WTC11 (cell line): ENCODE data around the gene PLPP3. TPM values are rescaled to one million over a fixed set of nuclear protein-coding genes. Genes with fewer than 3 reads are reported as not detected.

Experiments used
- ATAC-seq: fragments of 200-7000 bp; cut with Tn5 transposase; 2 replicates; pipeline ENCODE4 v1.10.0; 2021; ENCODE audit warnings: mild to moderate bottlenecking, moderate library complexity
- CTCF ChIA-PET: fragments of 300-600 bp; sonication (Branson Sonifier 250); formaldehyde crosslinking; loops from one replicate; lab custom pipeline; 2021; ENCODE audit warnings: antibody characterized with exemption; lab: Charles Lee
- POLR2A ChIA-PET: fragments of 350-600 bp; sonication (Branson Sonifier 250); formaldehyde crosslinking; loops from one replicate; lab custom pipeline; 2021; ENCODE audit warnings: antibody characterized with exemption; lab: Charles Lee
- DNase-seq: peaks from one replicate; pipeline ENCODE4 v3.0.0; 2021; ENCODE audit warnings: low spot score
- H3K27ac Mint-ChIP-seq: 2 replicates; pipeline ENCODE4 v1.8.0; 2021; ENCODE audit warnings: mixed read lengths
- H3K27me3 Mint-ChIP-seq: 2 replicates; pipeline ENCODE4 v1.8.0; 2021; ENCODE audit warnings: low read depth, mild to moderate bottlenecking, moderate library complexity, mixed read lengths
- H3K36me3 Mint-ChIP-seq: 2 replicates; pipeline ENCODE4 v1.8.0; 2021; ENCODE audit warnings: mixed read lengths
- H3K4me1 Mint-ChIP-seq: 2 replicates; pipeline ENCODE4 v1.8.0; 2022; ENCODE audit warnings: mixed read lengths
- H3K4me3 Mint-ChIP-seq: 2 replicates; pipeline ENCODE4 v1.8.0; 2021; ENCODE audit warnings: mild to moderate bottlenecking, moderate library complexity, mixed read lengths
- H3K9me3 Mint-ChIP-seq: 2 replicates; pipeline ENCODE4 v1.8.0; 2021; ENCODE audit warnings: mixed read lengths
- ESRRA ChIP-seq: sonication (generic); formaldehyde crosslinking; IDR thresholded peaks from 2 replicates; pipeline ENCODE4 v1.8.1; 2022; ENCODE audit warnings: mild to moderate bottlenecking, missing genetic modification reagents, borderline replicate concordance
- FOXJ3 ChIP-seq: sonication (generic); formaldehyde crosslinking; IDR thresholded peaks from 2 replicates; pipeline ENCODE4 v1.9.0; 2021; ENCODE audit warnings: missing genetic modification reagents, mild to moderate bottlenecking, borderline replicate concordance
- IRF2 ChIP-seq: sonication (generic); formaldehyde crosslinking; IDR thresholded peaks from 2 replicates; pipeline ENCODE4 v1.8.0; 2022; ENCODE audit warnings: low read depth, missing genetic modification reagents, borderline replicate concordance
- JAZF1 ChIP-seq: fragments of 250-450 bp; sonication (Bioruptor Pico); IDR thresholded peaks from 2 replicates; pipeline ENCODE4 v1.9.0; 2021; ENCODE audit warnings: moderate library complexity, mild to moderate bottlenecking, inconsistent platforms
- NFATC4 ChIP-seq: fragments of 250-450 bp; sonication (Bioruptor Pico); IDR thresholded peaks from 2 replicates; pipeline ENCODE4 v1.9.0; 2021; ENCODE audit warnings: mild to moderate bottlenecking
- NFE2L1 ChIP-seq: sonication (generic); formaldehyde crosslinking; IDR thresholded peaks from 2 replicates; pipeline ENCODE4 v1.8.1; 2023; ENCODE audit warnings: missing genetic modification reagents
- NFYB ChIP-seq: sonication (generic); formaldehyde crosslinking; conservative IDR thresholded peaks from 2 replicates; pipeline ENCODE4 v1.8.0; 2022; ENCODE audit warnings: low read depth, missing genetic modification reagents
- SMAD3 ChIP-seq: sonication (generic); formaldehyde crosslinking; IDR thresholded peaks from 2 replicates; pipeline ENCODE4 v1.8.0; 2022; ENCODE audit warnings: missing genetic modification reagents, mild to moderate bottlenecking, borderline replicate concordance
- SP1 ChIP-seq: sonication (generic); formaldehyde crosslinking; conservative IDR thresholded peaks from 2 replicates; pipeline ENCODE4 v1.8.1; 2022; ENCODE audit warnings: missing genetic modification reagents
- TEAD1 ChIP-seq: sonication (generic); formaldehyde crosslinking; IDR thresholded peaks from 2 replicates; pipeline ENCODE4 v1.8.0; 2022; ENCODE audit warnings: mild to moderate bottlenecking, missing genetic modification reagents
- ZNF138 ChIP-seq: sonication (generic); formaldehyde crosslinking; conservative IDR thresholded peaks from 2 replicates; pipeline ENCODE4 v1.8.1; 2022; ENCODE audit warnings: mild to moderate bottlenecking, moderate library complexity, missing genetic modification reagents
- total RNA-seq: library from RNA; stranded (reverse); gene quantifications from 3 replicates; pipeline ENCODE4 v1.2.3, GENCODE V29; 2021
- TF ChIP-seq, protein P1 (sequence below): sonication (generic); formaldehyde crosslinking; IDR thresholded peaks from 2 replicates; pipeline ENCODE4 v1.8.1; 2022; ENCODE audit warnings: low read depth, missing genetic modification reagents, borderline replicate concordance
- TF ChIP-seq, protein P2 (sequence below): sonication (generic); formaldehyde crosslinking; IDR thresholded peaks from 2 replicates; pipeline ENCODE4 v1.8.0; 2022; ENCODE audit warnings: mild to moderate bottlenecking, missing genetic modification reagents
- TF ChIP-seq, protein P3 (sequence below): sonication (generic); formaldehyde crosslinking; IDR thresholded peaks from 2 replicates; pipeline ENCODE4 v1.8.1; 2023; ENCODE audit warnings: mild to moderate bottlenecking, missing genetic modification reagents, moderate library complexity
- TF ChIP-seq, protein P4 (sequence below): sonication (generic); formaldehyde crosslinking; IDR thresholded peaks from 2 replicates; pipeline ENCODE4 v1.8.0; 2022; ENCODE audit warnings: mild to moderate bottlenecking, missing genetic modification reagents
- TF ChIP-seq, protein P5 (sequence below): sonication (generic); formaldehyde crosslinking; IDR thresholded peaks from 2 replicates; pipeline ENCODE4 v1.8.0; 2022; ENCODE audit warnings: missing genetic modification reagents
- TF ChIP-seq, protein P6 (sequence below): fragments of 250-450 bp; sonication (Bioruptor Pico); IDR thresholded peaks from 2 replicates; pipeline ENCODE4 v1.9.0; 2021; ENCODE audit warnings: mild to moderate bottlenecking
- TF ChIP-seq, protein P7 (sequence below): fragments of 250-450 bp; sonication (Bioruptor Pico); IDR thresholded peaks from 2 replicates; pipeline ENCODE4 v1.9.0; 2021; ENCODE audit warnings: mild to moderate bottlenecking

Gene PLPP3
- total RNA-seq, 1 experiment from 2014 or later: 31.0 TPM

DNA sequence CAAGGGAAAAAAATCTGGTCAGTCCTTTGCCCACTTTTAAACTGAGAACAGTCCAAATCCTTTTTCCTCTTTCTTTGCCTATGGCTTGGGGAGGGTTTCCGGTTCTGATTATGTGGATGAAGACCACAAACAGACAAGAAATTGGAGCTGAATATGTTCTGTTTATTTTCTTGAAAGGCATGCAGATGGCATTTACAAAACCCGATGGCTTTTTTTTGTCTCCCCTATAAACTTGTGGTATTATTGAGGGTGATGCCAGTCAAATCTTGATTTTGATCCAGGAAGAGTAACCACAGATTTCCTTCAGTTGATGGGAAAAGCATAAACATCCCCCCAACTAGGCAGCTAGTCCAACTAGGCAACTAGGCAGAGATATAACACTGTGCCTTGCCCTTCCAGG lies 38.9 kb downstream of the PLPP3 start (continued):
- TF ChIP-seq, protein P1, sequence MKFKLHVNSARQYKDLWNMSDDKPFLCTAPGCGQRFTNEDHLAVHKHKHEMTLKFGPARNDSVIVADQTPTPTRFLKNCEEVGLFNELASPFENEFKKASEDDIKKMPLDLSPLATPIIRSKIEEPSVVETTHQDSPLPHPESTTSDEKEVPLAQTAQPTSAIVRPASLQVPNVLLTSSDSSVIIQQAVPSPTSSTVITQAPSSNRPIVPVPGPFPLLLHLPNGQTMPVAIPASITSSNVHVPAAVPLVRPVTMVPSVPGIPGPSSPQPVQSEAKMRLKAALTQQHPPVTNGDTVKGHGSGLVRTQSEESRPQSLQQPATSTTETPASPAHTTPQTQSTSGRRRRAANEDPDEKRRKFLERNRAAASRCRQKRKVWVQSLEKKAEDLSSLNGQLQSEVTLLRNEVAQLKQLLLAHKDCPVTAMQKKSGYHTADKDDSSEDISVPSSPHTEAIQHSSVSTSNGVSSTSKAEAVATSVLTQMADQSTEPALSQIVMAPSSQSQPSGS: no peak
- TF ChIP-seq NFE2L1 (CRISPR knock-in tag) (no peak), NFATC4 (CRISPR knock-in tag) (no peak), TEAD1 (CRISPR knock-in tag) (no peak)

DNA sequence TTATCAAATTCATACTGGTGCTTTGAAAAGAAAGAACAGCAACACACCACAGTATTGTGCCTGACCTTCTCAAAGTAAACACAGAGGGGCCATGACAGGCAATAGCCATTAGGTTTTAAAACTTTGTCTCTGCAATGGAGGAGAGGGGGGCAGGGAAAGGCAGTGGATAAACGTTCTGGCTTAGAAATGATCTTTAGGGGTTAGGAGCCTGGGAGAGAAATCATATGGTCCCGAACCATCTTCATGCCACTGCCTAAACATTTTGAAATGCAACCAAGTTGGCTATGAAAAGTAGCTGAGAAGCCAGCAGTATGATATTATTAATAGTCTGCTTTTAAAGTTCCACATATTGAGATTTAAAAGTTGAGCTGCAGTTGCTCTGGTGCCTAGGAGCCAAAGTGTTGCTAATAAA lies 39.8 kb downstream of the PLPP3 start:
- Mint-ChIP-seq H3K9me3 (no peaks in the 10 kb centered on the region), H3K27me3 (no peaks in the 10 kb centered on the region), H3K4me3 (no peak overlapping the region), H3K27ac (peak overlapping the region; percentile 95), H3K4me1 (peaks cover 5% of the 10 kb centered on the region), H3K36me3 (peaks cover 30% of the 10 kb centered on the region)
- ChIA-PET POLR2A (interaction anchor here (0.7 kb wide), 1 partner anchor 418 kb away, joined by 3 read pairs; no protein-coding TSS in a partner anchor), CTCF (interaction anchor here (0.7 kb wide), 1 partner anchor 163 kb away, joined by 3 read pairs; no protein-coding TSS in a partner anchor)
- ATAC-seq (no peak), DNase-seq (no peak)
- TF ChIP-seq, protein P2, sequence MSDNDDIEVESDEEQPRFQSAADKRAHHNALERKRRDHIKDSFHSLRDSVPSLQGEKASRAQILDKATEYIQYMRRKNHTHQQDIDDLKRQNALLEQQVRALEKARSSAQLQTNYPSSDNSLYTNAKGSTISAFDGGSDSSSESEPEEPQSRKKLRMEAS: no peak

DNA sequence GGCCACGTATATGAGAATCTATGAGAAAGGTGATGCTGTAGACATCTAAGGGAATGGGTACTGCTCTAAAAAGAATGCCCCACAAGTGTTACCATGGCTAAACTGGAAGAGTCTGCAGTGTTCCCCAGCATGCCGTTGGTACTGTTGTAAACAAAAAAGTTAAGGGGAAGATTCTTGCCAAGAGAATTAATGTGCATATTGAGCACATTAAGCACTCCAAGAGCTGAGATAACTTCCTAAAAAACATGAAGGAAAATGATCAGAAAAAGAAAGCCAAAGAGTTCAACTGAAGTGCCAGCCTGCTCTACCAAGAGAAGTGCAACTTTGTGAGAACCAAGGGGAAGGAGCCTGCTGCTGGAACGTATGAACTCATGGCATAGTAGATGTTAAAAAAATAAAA lies 40.8 kb downstream of the PLPP3 start:
- Mint-ChIP-seq H3K27me3 (no peaks in the 10 kb centered on the region), H3K9me3 (no peaks in the 10 kb centered on the region), H3K4me1 (no peaks in the 10 kb centered on the region; the same call in 1 of the 2 replicates), H3K36me3 (peaks cover 28% of the 10 kb centered on the region), H3K27ac (peak overlapping the region; percentile 99), H3K4me3 (peak overlapping the region; percentile 19; the same call in 1 of the 2 replicates)
- no peak for ATAC-seq
- ChIA-PET CTCF (interaction anchor here (0.7 kb wide), 1 partner anchor 162 kb away, joined by 3 read pairs; no protein-coding TSS in a partner anchor), POLR2A (no interaction called here)
- no peak for DNase-seq
- TF ChIP-seq ESRRA (CRISPR knock-in tag): no peak
- TF ChIP-seq, protein P3, sequence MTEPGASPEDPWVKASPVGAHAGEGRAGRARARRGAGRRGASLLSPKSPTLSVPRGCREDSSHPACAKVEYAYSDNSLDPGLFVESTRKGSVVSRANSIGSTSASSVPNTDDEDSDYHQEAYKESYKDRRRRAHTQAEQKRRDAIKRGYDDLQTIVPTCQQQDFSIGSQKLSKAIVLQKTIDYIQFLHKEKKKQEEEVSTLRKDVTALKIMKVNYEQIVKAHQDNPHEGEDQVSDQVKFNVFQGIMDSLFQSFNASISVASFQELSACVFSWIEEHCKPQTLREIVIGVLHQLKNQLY: no peak
- TF ChIP-seq SP1: no peak
- TF ChIP-seq SMAD3 (CRISPR knock-in tag): no peak
- TF ChIP-seq IRF2: no peak
- no peak for TF ChIP-seq NFE2L1 (CRISPR knock-in tag)
- TF ChIP-seq, protein P4, sequence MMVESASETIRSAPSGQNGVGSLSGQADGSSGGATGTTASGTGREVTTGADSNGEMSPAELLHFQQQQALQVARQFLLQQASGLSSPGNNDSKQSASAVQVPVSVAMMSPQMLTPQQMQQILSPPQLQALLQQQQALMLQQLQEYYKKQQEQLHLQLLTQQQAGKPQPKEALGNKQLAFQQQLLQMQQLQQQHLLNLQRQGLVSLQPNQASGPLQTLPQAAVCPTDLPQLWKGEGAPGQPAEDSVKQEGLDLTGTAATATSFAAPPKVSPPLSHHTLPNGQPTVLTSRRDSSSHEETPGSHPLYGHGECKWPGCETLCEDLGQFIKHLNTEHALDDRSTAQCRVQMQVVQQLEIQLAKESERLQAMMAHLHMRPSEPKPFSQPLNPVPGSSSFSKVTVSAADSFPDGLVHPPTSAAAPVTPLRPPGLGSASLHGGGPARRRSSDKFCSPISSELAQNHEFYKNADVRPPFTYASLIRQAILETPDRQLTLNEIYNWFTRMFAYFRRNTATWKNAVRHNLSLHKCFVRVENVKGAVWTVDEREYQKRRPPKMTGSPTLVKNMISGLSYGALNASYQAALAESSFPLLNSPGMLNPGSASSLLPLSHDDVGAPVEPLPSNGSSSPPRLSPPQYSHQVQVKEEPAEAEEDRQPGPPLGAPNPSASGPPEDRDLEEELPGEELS: no peak
- TF ChIP-seq, protein P5, sequence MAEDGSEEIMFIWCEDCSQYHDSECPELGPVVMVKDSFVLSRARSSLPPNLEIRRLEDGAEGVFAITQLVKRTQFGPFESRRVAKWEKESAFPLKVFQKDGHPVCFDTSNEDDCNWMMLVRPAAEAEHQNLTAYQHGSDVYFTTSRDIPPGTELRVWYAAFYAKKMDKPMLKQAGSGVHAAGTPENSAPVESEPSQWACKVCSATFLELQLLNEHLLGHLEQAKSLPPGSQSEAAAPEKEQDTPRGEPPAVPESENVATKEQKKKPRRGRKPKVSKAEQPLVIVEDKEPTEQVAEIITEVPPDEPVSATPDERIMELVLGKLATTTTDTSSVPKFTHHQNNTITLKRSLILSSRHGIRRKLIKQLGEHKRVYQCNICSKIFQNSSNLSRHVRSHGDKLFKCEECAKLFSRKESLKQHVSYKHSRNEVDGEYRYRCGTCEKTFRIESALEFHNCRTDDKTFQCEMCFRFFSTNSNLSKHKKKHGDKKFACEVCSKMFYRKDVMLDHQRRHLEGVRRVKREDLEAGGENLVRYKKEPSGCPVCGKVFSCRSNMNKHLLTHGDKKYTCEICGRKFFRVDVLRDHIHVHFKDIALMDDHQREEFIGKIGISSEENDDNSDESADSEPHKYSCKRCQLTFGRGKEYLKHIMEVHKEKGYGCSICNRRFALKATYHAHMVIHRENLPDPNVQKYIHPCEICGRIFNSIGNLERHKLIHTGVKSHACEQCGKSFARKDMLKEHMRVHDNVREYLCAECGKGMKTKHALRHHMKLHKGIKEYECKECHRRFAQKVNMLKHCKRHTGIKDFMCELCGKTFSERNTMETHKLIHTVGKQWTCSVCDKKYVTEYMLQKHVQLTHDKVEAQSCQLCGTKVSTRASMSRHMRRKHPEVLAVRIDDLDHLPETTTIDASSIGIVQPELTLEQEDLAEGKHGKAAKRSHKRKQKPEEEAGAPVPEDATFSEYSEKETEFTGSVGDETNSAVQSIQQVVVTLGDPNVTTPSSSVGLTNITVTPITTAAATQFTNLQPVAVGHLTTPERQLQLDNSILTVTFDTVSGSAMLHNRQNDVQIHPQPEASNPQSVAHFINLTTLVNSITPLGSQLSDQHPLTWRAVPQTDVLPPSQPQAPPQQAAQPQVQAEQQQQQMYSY (CRISPR knock-in tag): no peak
- no peak for TF ChIP-seq JAZF1 (CRISPR knock-in tag)
- TF ChIP-seq, protein P6, sequence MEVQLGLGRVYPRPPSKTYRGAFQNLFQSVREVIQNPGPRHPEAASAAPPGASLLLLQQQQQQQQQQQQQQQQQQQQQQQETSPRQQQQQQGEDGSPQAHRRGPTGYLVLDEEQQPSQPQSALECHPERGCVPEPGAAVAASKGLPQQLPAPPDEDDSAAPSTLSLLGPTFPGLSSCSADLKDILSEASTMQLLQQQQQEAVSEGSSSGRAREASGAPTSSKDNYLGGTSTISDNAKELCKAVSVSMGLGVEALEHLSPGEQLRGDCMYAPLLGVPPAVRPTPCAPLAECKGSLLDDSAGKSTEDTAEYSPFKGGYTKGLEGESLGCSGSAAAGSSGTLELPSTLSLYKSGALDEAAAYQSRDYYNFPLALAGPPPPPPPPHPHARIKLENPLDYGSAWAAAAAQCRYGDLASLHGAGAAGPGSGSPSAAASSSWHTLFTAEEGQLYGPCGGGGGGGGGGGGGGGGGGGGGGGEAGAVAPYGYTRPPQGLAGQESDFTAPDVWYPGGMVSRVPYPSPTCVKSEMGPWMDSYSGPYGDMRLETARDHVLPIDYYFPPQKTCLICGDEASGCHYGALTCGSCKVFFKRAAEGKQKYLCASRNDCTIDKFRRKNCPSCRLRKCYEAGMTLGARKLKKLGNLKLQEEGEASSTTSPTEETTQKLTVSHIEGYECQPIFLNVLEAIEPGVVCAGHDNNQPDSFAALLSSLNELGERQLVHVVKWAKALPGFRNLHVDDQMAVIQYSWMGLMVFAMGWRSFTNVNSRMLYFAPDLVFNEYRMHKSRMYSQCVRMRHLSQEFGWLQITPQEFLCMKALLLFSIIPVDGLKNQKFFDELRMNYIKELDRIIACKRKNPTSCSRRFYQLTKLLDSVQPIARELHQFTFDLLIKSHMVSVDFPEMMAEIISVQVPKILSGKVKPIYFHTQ (CRISPR knock-in tag): no peak
- TF ChIP-seq FOXJ3: no peak
- TF ChIP-seq ZNF138: no peak
- TF ChIP-seq NFYB: no peak
- TF ChIP-seq, protein P7, sequence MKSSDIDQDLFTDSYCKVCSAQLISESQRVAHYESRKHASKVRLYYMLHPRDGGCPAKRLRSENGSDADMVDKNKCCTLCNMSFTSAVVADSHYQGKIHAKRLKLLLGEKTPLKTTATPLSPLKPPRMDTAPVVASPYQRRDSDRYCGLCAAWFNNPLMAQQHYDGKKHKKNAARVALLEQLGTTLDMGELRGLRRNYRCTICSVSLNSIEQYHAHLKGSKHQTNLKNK (CRISPR knock-in tag): no peak
